Muscle layer of colon (tissue), 2 donors: ENCODE measurements around the gene FGF16.
"Not testable (repeated sequence)": the region's sequence is repeated elsewhere in the genome, so short reads cannot be mapped to it uniquely, and the experiment has no call there.

Experiments used
- H3K27ac ChIP-seq: one replicate; pipeline ENCODE4 v1.7.0; 2013; ENCODE audit warnings: low read depth, mild to moderate bottlenecking, low read length, moderate library complexity
- H3K27me3 ChIP-seq, 2 donors: one replicate each; pipeline ENCODE4 v1.7.0; 2013; ENCODE audit warnings: low read length in 2 of 2, mild to moderate bottlenecking in 2 of 2; ENCODE audit not compliant: insufficient read depth in 2 of 2, control insufficient read depth in 1 of 2
- H3K36me3 ChIP-seq: one replicate; pipeline ENCODE4 v1.7.0; 2013; ENCODE audit warnings: mild to moderate bottlenecking, low read length; ENCODE audit not compliant: insufficient read depth
- H3K4me1 ChIP-seq: one replicate; pipeline ENCODE4 v1.7.0; 2013; ENCODE audit warnings: mild to moderate bottlenecking, low read length; ENCODE audit not compliant: insufficient read depth
- H3K4me3 ChIP-seq, 2 donors: one replicate each; pipeline ENCODE4 v1.7.0; 2013; ENCODE audit warnings: low read length in 2 of 2, low read depth in 1 of 2, mild to moderate bottlenecking in 1 of 2, moderate library complexity in 1 of 2
- H3K9ac ChIP-seq: one replicate; pipeline ENCODE4 v1.7.0; 2013; ENCODE audit warnings: low read length
- H3K9me3 ChIP-seq: one replicate; pipeline ENCODE4 v1.7.0; 2013; ENCODE audit warnings: mild to moderate bottlenecking, low read length
- donor health status: abdominal sarcoma.
- donor health status: Adenocarcinoma of cecum.

The FGF16 gene

DNA sequence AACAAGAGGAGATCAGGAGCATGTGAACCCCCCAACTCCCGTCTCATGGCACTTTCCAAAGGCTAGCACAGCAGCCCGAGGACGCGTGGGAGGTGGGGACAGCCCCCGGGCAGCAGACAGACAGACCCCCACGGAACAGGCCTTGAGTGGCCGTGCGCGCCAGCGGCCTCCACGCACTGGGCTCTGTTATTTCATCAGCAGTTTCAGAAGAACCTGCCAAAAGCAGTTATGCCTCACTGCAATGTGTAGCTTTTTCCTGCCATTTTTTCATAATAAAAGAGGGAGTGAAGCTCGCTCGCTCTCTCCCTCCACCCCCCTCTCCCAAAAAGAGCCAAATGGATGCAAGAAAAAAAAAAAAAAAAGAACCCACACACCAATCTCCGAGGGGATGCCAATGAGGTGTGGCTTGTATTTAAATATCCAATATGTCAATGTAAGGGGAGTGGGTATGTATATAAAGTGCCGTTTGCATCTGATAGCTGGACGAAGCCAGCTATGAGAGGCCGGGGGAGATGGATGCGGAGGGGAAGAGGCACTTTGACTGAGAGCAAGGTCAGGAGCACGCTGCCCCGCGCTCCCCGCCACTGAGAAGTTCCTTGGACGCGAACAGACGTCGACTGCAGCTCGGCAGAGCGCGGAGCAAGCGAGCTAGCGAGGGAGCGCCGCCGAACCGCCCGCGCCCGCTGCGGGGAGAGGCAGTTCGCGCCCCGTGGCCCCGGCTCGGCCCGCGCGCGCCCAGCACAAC, at the start of gene FGF16:
Gene FGF16, plus strand, starts transcription at position 482 of the 745 bp plus-strand sequence. CDS start 286 bp downstream, outside the sequence.
- H3K27ac ChIP-seq, result no peak within 1 kb of the TSS
- no peaks in the 10 kb centered on the region for H3K9me3 ChIP-seq
- H3K9ac ChIP-seq, result no peak within 1 kb of the TSS

GRCh38 chrX:77398330-77398954, 48.7 kb upstream of the FGF16 start:
- Histone ChIP-seq H3K9me3 (no peaks in the 10 kb centered on the region), H3K27ac (no peak overlapping the region), H3K4me3 (no peak overlapping the region), H3K4me1 (no peaks in the 10 kb centered on the region), H3K9ac (no peak overlapping the region), H3K36me3 (no peaks in the 10 kb centered on the region), H3K27me3 (no peaks in the 10 kb centered on the region)

More for the DNA sequence above, at the start of gene FGF16:
- Histone ChIP-seq H3K27me3 (peaks cover 0 to 19% of the 10 kb centered on the region in 2 donors), H3K4me1 (peaks cover 5% of the 10 kb centered on the region), H3K4me3 (peak within 1 kb of the TSS; percentile 35 to 44), H3K36me3 (no peaks in the 10 kb centered on the region)

DNA sequence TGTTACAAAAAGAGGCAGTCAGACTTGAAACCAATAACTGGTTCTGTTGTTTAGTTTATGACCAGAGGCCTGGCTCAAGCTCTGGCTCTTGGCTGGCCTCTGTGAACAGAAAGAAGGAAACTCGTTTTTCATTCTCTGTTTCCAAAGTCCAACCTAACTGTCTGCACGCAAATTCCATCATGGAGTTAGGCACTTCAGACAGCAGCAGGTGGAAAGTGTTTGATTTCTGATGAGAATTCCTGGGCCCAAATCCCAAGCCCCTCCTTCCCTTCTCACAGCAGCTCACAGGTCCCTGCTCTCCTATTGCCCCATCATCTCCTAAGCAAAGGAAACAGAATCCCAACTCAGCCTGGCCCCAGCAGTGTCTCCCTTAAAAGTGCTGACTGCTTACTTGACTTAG, 42.8 kb upstream of the FGF16 start:
- Histone ChIP-seq H3K9ac (no peak overlapping the region), H3K9me3 (no peaks in the 10 kb centered on the region), H3K27ac (no peak overlapping the region), H3K4me3 (no peak overlapping the region), H3K27me3 (no peaks in the 10 kb centered on the region), H3K36me3 (no peaks in the 10 kb centered on the region), H3K4me1 (no peaks in the 10 kb centered on the region)

DNA sequence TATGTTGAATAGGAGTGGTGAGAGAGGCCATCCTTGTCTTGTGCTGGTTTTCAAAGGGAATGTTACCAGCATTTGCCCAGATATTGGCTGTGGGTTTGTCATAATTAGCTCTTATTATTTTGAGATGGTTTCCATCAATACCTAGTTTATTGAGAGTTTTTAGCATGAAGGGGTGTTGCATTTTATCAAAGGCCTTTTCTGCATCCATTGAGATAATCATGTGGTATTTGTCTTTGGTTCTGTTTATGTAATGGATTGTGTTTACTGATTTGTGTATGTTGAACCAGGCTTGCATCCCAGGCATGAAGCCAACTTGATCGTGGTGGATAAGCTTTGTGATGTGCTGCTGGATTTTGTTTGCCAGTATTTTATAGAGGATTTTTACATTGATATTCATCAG, 39.4 kb upstream of the FGF16 start:
- H3K9ac ChIP-seq, H3K36me3 ChIP-seq, H3K9me3 ChIP-seq, H3K4me1 ChIP-seq, H3K27ac ChIP-seq, H3K4me3 ChIP-seq, H3K27me3 ChIP-seq: not testable (repeated sequence)

DNA sequence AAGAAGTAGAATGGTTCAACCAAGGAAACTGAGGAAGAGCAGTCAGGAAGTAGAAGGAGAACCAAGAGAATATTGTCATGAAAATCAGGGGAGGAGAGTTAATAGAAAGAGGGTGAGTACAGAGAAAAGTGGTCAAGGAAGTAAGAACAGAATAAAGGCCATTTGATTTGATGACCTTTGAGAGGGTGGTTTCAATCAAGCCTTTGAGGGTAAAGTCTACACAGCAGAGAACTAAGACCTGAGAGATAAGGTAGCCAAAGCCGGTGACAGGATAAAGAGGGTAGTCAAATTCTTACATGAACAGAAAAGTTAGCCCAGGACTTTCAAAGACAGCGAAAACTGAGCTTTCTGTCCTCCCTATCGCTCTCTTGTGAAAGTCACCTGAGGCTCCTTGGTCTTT, 34.6 kb upstream of the FGF16 start:
- Histone ChIP-seq H3K4me1 (no peaks in the 10 kb centered on the region), H3K4me3 (no peak overlapping the region), H3K27me3 (no peaks in the 10 kb centered on the region), H3K36me3 (no peaks in the 10 kb centered on the region), H3K9ac (no peak overlapping the region), H3K27ac (no peak overlapping the region), H3K9me3 (no peaks in the 10 kb centered on the region)

GRCh38 chrX:77415161-77415560, 32.0 kb upstream of the FGF16 start:
- H3K36me3 ChIP-seq, result no peaks in the 10 kb centered on the region
- H3K9me3 ChIP-seq, result no peaks in the 10 kb centered on the region
- H3K4me1 ChIP-seq, result no peaks in the 10 kb centered on the region
- H3K4me3 ChIP-seq, result no peak overlapping the region
- no peak overlapping the region for H3K9ac ChIP-seq
- H3K27ac ChIP-seq, result no peak overlapping the region
- no peaks in the 10 kb centered on the region for H3K27me3 ChIP-seq

DNA sequence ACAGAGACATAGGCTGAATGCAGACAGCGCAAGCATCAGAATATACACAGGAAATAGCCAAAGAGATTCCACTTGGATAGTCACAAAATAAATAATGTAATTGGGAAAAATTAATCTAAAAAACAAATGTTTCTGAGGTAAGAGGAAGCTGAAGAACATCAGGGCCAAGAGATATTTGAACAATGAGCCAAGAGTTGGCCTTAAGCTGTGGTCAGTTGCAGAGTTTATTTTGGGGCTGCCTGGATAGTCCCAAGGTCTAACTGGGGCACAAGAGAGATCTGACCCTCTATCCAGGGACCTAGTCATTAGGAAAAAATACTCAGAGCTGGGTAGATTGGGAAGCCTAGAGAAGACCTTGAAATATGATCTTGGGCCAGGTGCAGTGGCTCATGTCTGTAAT, 31.3 kb upstream of the FGF16 start:
- Histone ChIP-seq H3K9ac (no peak overlapping the region), H3K27ac (no peak overlapping the region), H3K27me3 (no peaks in the 10 kb centered on the region), H3K9me3 (no peaks in the 10 kb centered on the region), H3K4me1 (no peaks in the 10 kb centered on the region), H3K36me3 (no peaks in the 10 kb centered on the region), H3K4me3 (no peak overlapping the region)

- Histone ChIP-seq H3K27me3 (no peaks in the 10 kb centered on the region), H3K27ac (no peak overlapping the region), H3K4me1 (no peaks in the 10 kb centered on the region), H3K9ac (no peak overlapping the region), H3K9me3 (peaks cover 6% of the 10 kb centered on the region), H3K36me3 (no peaks in the 10 kb centered on the region), H3K4me3 (no peak overlapping the region)
These were observed 24.1 kb upstream of the FGF16 start for GRCh38 chrX:77422891-77423648.

DNA sequence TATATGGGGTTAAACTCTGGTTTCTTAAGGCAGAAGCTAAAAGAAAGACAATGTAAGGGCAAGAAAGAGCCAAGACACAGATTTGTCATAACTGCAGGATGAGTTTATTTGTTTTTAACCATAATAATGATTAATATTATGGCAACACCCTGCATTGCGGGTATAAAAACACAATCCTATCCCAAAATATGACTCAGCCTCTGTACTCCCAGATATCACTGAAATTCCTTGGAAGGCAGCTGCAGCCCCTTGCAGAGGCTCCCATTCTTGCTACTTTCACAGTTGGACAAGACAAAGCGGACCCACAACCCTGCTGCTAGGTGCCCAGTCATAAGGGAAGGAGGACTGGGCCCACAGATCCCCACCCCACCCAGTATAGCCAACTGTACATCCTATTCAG, 20.4 kb upstream of the FGF16 start:
- H3K27me3 ChIP-seq, result no peaks in the 10 kb centered on the region
- no peak overlapping the region for H3K4me3 ChIP-seq
- H3K4me1 ChIP-seq, result no peaks in the 10 kb centered on the region
- no peak overlapping the region for H3K9ac ChIP-seq
- no peaks in the 10 kb centered on the region for H3K36me3 ChIP-seq
- H3K9me3 ChIP-seq, result no peaks in the 10 kb centered on the region
- H3K27ac ChIP-seq, result no peak overlapping the region

- Histone ChIP-seq H3K4me3 (no peak overlapping the region), H3K4me1 (no peaks in the 10 kb centered on the region), H3K36me3 (no peaks in the 10 kb centered on the region), H3K9ac (no peak overlapping the region), H3K27ac (no peak overlapping the region), H3K9me3 (no peaks in the 10 kb centered on the region), H3K27me3 (no peaks in the 10 kb centered on the region)
These were observed 19.6 kb upstream of the FGF16 start for GRCh38 chrX:77427611-77428010.

DNA sequence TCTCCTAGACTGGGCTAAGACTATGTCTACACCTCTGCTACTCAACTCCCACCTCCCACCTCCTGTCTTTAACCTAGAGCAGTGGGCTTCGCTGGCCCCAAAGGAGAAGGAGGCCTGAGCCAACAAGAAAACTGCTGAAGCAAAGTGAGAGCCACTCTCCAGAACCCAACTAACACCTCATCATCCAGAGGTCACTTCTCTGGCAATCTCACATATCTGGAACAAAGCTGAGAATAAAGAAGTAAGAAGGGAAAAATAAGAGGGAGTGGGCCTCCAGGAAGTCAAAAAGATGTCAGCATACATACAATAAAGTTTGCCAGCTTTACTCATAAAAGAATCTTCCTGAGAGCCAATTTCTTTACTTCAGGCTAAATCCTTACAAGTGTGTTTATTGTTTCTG, 18.6 kb upstream of the FGF16 start:
- H3K4me1 ChIP-seq, result no peaks in the 10 kb centered on the region

More for the DNA sequence above, 18.6 kb upstream of the FGF16 start:
- Histone ChIP-seq H3K27me3 (no peaks in the 10 kb centered on the region), H3K4me3 (no peak overlapping the region), H3K36me3 (no peaks in the 10 kb centered on the region), H3K9me3 (no peaks in the 10 kb centered on the region), H3K9ac (no peak overlapping the region), H3K27ac (no peak overlapping the region)
